Measurements from ENCODE around the gene FHL3. TPM values are rescaled to one million over a fixed set of nuclear protein-coding genes. Genes with fewer than 3 reads are reported as not detected.

Gene FHL3
- total RNA-seq, 1 donor from 2014 or later = 40.4 TPM

- no peak for DNase-seq (ENCODE audit: extremely low spot score, unreplicated experiment)
- H3K4me1 Mint-ChIP-seq (ENCODE audit: unreplicated experiment) = no peaks in the 10 kb centered on the region
- TF ChIP-seq, protein P1, sequence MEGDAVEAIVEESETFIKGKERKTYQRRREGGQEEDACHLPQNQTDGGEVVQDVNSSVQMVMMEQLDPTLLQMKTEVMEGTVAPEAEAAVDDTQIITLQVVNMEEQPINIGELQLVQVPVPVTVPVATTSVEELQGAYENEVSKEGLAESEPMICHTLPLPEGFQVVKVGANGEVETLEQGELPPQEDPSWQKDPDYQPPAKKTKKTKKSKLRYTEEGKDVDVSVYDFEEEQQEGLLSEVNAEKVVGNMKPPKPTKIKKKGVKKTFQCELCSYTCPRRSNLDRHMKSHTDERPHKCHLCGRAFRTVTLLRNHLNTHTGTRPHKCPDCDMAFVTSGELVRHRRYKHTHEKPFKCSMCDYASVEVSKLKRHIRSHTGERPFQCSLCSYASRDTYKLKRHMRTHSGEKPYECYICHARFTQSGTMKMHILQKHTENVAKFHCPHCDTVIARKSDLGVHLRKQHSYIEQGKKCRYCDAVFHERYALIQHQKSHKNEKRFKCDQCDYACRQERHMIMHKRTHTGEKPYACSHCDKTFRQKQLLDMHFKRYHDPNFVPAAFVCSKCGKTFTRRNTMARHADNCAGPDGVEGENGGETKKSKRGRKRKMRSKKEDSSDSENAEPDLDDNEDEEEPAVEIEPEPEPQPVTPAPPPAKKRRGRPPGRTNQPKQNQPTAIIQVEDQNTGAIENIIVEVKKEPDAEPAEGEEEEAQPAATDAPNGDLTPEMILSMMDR (IDR thresholded peaks at IDR 0.05) = no peak
- H3K36me3 Mint-ChIP-seq (ENCODE audit: unreplicated experiment) = peaks cover 21% of the 10 kb centered on the region
- H3K27ac Mint-ChIP-seq (ENCODE audit: unreplicated experiment) = peak overlapping the region; percentile 43
- no peaks in the 10 kb centered on the region for H3K9me3 Mint-ChIP-seq (ENCODE audit: unreplicated experiment)
- H3K27me3 Mint-ChIP-seq (ENCODE audit: unreplicated experiment) = no peaks in the 10 kb centered on the region
- H3K4me3 Mint-ChIP-seq (ENCODE audit: unreplicated experiment) = no peak overlapping the region
Measured at GRCh38 chr1:37958690-37959089, 46.6 kb downstream of the FHL3 start.

DNA sequence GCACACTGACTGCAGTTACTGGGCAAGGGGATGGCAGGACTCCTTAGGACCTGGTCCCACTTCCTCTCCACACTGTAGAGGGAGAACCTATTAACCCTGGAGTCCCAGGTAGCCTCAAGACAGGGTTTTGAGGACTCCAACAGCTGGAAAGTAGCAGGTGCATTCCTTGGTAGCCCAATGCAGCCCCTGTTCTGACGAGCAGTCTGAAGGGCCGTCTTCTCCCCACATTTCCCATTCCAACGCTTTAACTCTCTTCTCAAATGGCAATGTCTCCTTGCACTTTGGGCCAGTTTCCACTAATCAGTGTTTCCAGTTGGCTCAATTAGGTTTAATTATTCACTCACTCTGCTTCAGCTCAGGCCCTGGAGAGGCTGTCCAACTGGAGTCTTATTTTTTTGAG, 49.6 kb downstream of the FHL3 start:
- Mint-ChIP-seq H3K4me3 (ENCODE audit: unreplicated experiment) (no peak overlapping the region), H3K9me3 (ENCODE audit: unreplicated experiment) (no peaks in the 10 kb centered on the region), H3K4me1 (ENCODE audit: unreplicated experiment) (no peaks in the 10 kb centered on the region), H3K27ac (ENCODE audit: unreplicated experiment) (no peak overlapping the region), H3K36me3 (ENCODE audit: unreplicated experiment) (peaks cover 13% of the 10 kb centered on the region), H3K27me3 (ENCODE audit: unreplicated experiment) (no peaks in the 10 kb centered on the region)
- TF ChIP-seq, protein P1 (IDR thresholded peaks at IDR 0.05) = no peak
- no peak for DNase-seq (ENCODE audit: extremely low spot score, unreplicated experiment)

- TF ChIP-seq, protein P1 (IDR thresholded peaks at IDR 0.05) = no peak
- H3K36me3 Mint-ChIP-seq (ENCODE audit: unreplicated experiment) = peaks cover 6% of the 10 kb centered on the region
- no peak for DNase-seq (ENCODE audit: extremely low spot score, unreplicated experiment)
- no peak overlapping the region for H3K4me3 Mint-ChIP-seq (ENCODE audit: unreplicated experiment)
- no peak overlapping the region for H3K27ac Mint-ChIP-seq (ENCODE audit: unreplicated experiment)
- no peaks in the 10 kb centered on the region for H3K27me3 Mint-ChIP-seq (ENCODE audit: unreplicated experiment)
- H3K4me1 Mint-ChIP-seq (ENCODE audit: unreplicated experiment) = no peaks in the 10 kb centered on the region
- no peaks in the 10 kb centered on the region for H3K9me3 Mint-ChIP-seq (ENCODE audit: unreplicated experiment)
Measured at GRCh38 chr1:37954316-37954971, 50.9 kb downstream of the FHL3 start.

- H3K4me3 Mint-ChIP-seq (ENCODE audit: unreplicated experiment) = no peak overlapping the region
- TF ChIP-seq, protein P1 (IDR thresholded peaks at IDR 0.05) = no peak
- peaks cover 6% of the 10 kb centered on the region for H3K36me3 Mint-ChIP-seq (ENCODE audit: unreplicated experiment)
- H3K27ac Mint-ChIP-seq (ENCODE audit: unreplicated experiment) = no peak overlapping the region
- H3K9me3 Mint-ChIP-seq (ENCODE audit: unreplicated experiment) = no peaks in the 10 kb centered on the region
- DNase-seq (ENCODE audit: extremely low spot score, unreplicated experiment) = no peak
- no peaks in the 10 kb centered on the region for H3K4me1 Mint-ChIP-seq (ENCODE audit: unreplicated experiment)
- no peaks in the 10 kb centered on the region for H3K27me3 Mint-ChIP-seq (ENCODE audit: unreplicated experiment)
Measured at GRCh38 chr1:37952738-37953137, 52.6 kb downstream of the FHL3 start.

DNA sequence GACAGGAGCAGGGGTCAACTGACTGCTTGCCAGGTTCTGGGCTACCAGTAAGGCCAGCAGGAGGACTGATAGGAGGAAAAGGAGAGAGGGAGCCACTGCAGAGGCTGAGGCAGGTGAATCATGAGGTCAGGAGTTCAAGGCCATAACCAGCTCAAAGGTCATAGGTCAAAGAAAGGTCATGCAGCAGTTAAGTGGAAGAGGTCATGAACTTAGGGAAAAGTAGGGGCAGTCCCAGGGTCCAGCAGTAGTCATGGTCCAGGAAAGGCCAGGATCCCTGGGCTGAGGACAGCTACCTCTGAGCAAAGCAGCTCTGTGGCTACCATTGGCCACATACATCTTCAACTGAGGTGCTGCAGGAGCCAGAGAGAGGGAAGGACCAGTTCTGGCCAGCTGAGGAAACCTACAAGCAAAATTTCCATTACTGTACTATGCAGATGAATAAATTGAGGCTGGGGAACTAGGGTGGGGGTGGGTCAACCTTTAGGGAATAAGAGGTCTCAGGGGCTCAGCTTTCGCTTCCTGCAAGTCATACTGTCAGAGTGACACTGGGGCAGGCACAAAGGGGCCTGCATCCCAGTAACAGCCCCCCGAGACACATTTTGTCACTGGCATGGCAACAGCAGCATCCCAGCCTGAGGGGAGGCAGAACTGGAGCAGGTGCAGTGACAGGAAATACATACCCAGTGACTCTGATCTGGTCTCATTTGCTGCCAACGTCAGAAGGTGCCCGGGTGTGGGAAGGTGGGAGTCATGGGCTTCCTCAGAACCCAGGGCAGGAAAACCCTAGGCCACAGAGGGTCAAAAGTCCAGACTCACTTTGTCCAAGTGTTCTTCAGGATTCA, 53.3 kb downstream of the FHL3 start:
- H3K4me3 Mint-ChIP-seq (ENCODE audit: unreplicated experiment) = no peak overlapping the region
- H3K9me3 Mint-ChIP-seq (ENCODE audit: unreplicated experiment) = no peaks in the 10 kb centered on the region
- TF ChIP-seq, protein P1 (IDR thresholded peaks at IDR 0.05) = no peak
- peaks cover 3% of the 10 kb centered on the region for H3K4me1 Mint-ChIP-seq (ENCODE audit: unreplicated experiment)
- no peaks in the 10 kb centered on the region for H3K27me3 Mint-ChIP-seq (ENCODE audit: unreplicated experiment)
- H3K27ac Mint-ChIP-seq (ENCODE audit: unreplicated experiment) = no peak overlapping the region
- peaks cover 3% of the 10 kb centered on the region for H3K36me3 Mint-ChIP-seq (ENCODE audit: unreplicated experiment)
- DNase-seq (ENCODE audit: extremely low spot score, unreplicated experiment) = no peak
